NCI-H1930 (cell line): ENCODE measurements around the gene ZNF26.
"Not testable (repeated sequence)": the region's sequence is repeated elsewhere in the genome, so short reads cannot be mapped to it uniquely, and the experiment has no call there.

Experiments
- DNase-seq, 2 experiments: peaks; one replicate each; lab custom pipeline; 2025; lab: John Stamatoyannopoulos, UW

Gene ZNF26, protein sequence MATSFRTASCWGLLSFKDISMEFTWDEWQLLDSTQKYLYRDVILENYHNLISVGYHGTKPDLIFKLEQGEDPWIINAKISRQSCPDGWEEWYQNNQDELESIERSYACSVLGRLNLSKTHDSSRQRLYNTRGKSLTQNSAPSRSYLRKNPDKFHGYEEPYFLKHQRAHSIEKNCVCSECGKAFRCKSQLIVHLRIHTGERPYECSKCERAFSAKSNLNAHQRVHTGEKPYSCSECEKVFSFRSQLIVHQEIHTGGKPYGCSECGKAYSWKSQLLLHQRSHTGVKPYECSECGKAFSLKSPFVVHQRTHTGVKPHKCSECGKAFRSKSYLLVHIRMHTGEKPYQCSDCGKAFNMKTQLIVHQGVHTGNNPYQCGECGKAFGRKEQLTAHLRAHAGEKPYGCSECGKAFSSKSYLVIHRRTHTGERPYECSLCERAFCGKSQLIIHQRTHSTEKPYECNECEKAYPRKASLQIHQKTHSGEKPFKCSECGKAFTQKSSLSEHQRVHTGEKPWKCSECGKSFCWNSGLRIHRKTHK

DNA sequence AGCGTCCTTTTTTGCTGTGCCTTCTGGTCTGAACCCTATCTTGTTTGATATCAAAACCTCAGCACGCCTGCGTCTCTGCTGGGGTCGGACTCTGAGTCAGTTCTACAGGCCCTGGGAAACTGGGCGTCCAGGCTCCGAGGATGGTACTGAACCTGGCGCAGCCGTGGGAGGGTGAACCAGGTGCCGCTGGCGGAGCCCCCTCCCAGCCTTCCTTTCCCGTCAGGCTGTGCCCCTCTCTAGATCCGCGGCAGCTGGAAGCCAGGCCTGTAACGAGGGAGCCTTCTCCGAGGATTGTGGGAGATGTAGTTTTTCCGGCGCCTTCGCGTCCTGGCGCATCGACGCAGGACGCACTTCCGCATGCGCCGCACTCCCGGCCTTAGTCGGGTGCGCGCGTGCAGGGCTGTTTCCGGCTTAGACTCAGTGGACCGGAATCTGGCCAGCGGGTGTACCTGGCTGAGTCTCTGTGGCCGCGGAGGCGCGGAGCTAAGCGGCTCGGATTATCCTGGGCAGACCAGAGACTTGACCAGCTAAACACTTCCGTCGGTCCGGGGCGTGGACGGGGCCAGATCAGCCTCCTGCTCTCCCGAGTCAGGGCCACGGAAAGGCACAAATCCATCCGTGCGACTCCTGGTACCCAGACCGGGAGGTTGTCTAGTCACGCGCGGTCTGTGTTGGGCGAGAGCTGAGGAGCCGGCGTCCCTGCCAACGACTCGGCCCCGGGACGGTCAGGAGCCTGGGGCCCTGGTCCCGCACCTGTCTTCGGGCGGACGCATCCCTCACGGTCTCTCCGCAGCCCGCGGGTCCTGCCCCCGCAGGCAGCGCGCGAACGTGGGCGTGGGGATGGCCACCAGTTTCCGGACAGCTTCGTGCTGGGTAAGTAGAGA is at the start of gene ZNF26:
ZNF26 (plus strand) TSS at position 367 of the 884 bp plus-strand sequence; CDS start at position 841, 474 bp downstream.
- peak; percentile 86 to 94 for DNase-seq

DNA sequence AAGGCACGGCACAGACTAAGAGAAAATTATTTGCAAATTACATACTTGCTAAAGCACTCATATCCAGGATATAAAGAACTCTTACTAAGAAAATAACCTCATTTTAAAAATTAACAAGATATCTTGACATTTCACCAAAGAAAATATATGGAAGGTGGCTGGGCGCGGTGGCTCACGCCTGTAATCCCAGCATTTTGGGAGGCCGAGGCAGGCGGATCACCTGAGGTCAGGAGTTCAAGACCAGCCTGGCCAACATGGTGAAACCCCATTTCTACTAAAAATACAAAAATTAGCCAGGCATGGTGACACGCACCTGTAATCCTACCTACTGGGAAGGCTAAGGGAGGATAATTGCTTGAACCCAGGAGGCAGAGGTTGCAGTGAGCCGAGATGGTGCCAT is 49.2 kb upstream of the ZNF26 start:
- DNase-seq: not testable (repeated sequence)

GRCh38 chr12:132937476-132937875 is 48.7 kb upstream of the ZNF26 start:
- DNase-seq: no peak

DNA sequence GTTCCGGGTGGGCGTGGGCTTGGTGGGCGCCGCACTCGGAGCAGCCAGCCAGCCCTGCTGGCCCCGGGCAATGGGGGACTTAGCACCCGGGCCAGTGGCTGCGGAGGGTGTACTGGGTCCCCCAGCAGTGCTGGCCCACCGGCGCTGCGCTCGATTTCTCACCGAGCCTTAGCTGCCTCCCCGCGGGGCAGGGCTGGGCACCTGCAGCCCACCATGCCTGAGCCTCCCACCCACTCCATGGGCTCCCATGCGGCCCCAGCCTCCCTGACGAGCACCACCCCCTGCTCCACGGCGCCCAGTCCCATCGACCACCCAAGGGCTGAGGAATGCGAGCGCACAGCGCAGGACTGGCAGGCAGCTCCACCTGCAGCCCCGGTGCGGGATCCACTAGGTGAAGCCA is 47.4 kb upstream of the ZNF26 start:
- DNase-seq: not testable (repeated sequence)

GRCh38 chr12:132940071-132940719 is 46.0 kb upstream of the ZNF26 start:
- DNase-seq: no peak

- DNase-seq: no peak
Observed at GRCh38 chr12:132941336-132941954, 44.7 kb upstream of the ZNF26 start.

DNA sequence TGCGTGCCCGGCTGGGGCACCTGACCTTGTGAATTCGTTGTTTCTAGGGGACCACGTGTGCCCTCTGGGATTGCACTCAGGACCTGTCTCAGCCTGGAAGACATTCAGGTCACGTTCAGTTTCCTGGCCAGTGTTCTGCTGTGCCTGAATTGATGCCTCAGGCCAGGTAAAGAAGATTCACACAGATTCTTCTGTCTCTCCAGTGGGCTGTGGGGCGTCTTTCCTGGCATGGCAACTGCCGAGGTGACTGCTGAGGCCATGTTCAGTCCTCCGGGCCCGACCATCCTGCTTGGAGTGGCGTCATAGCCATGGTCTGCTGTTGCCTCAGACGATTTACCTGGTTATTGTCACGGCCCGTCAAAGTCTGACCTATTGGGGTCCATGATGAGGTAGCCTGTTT is 43.6 kb upstream of the ZNF26 start:
- DNase-seq: no peak

- no peak for DNase-seq
Observed at GRCh38 chr12:132945806-132946205, 40.4 kb upstream of the ZNF26 start.

DNA sequence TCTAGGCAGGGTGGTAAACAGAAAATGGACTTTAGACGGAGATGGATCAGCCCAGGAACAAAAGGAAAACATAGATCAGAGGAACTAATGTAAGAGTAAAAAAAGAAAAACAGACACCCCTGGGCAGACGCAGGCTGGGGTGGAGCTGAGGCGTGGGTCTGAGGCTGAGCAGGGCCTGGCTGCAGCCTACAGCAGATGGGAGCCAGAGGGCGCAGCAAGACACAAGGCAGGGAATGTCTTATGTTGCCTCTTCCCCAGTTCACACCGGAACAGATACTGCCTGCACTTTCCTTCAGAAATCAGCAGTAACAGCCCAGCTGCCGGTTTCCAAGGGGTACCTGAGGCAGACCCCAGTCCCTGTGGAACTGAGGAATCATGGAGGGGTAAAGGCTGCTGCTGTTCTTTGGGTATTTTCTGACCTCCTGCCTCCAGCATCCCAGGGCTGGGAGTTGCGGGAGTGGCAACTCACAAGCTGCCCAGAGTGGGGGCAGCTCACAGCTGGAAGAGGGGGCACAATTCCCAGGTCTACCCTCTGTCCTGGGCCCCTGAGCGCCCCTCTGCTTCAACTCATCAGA is 39.8 kb upstream of the ZNF26 start:
- no peak for DNase-seq

- no peak for DNase-seq
Observed at GRCh38 chr12:132948146-132949066, 37.8 kb upstream of the ZNF26 start.

- no peak for DNase-seq
Observed at GRCh38 chr12:132949936-132950837, 36.0 kb upstream of the ZNF26 start.

DNA sequence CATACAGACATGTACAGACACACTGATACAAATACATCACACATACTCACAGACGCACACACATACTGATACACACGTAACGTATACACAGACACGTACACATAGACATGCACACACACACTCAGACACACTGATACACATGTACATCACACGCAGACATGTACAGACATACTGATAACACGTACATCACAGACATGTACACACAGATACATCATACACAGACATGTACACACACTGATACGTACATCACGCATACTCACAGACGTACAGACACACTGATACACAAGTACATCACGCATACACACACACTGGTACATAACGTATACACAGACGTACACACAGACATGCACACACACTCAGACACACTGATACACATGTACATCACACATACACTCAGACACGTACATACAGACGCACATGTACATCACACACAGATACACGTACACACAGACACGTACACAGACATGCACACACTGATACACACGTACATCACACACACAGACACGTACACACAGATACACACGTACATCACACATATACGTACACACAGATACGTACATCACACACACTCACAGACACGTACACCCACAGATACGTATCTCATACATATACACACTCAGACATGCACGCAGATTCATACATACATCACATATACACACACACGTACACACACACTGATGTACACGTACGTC is 35.2 kb upstream of the ZNF26 start:
- no peak for DNase-seq

DNA sequence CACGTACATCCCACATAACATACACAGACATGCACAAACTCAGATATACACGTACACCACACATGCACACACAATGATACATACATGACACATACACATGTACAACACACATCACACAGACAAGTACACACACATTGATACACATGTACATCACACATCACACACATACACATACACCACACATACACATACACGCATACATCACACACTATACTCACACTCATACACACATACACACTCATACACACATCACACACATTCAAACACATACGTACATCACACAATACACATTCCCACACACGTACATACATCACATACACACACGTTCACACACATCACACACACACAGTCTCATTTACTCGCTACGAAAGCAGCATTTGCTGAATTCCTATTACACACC is 34.5 kb upstream of the ZNF26 start:
- no peak for DNase-seq

- no peak for DNase-seq
Observed at GRCh38 chr12:132952371-132953162, 33.6 kb upstream of the ZNF26 start.

- no peak for DNase-seq
Observed at GRCh38 chr12:132953163-132953425, 33.1 kb upstream of the ZNF26 start.

GRCh38 chr12:132953771-132954170 is 32.4 kb upstream of the ZNF26 start:
- DNase-seq: no peak

DNA sequence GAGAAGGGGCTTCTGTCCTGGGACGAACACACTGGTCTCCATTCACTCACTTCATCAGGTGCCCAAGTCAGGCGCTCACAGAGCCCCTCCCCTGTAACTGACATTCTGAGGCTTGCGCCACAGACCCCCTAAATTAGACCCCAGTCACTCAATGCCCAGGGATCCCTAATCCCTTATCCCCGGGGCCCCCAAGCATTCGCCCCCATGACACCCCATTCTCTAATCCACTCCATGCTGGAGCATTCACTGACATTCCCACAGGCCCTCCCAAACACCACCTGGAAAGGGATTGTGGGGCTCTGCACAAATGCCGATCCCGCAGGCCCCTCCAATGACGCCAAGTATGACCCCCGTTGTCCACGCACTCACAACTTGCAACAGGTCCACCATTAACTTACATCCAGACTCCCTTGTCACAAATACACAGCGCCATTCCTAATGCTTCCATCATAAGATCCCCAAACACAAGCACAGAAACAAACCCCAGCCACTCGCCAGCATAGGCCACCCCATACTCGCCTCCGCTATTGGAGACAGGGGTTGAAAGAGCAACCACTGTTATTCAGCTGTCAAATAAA is 31.6 kb upstream of the ZNF26 start:
- no peak for DNase-seq
